HEK293 (cell line): ENCODE results near the gene LIMA1.

Experiments
- GLI2 ChIP-seq: fragments of 450-650 bp; formaldehyde crosslinking; IDR thresholded peaks from 2 replicates; pipeline ENCODE4; 2017; ENCODE audit warnings: missing biosample characterization, missing genetic modification characterization, low read depth, borderline replicate concordance
- KLF16 ChIP-seq: fragments of 450-650 bp; formaldehyde crosslinking; IDR thresholded peaks from 2 replicates; pipeline ENCODE4 v1.5.1; 2017; ENCODE audit warnings: missing biosample characterization, missing genetic modification characterization
- SP3 ChIP-seq: fragments of 450-650 bp; formaldehyde crosslinking; IDR thresholded peaks from 2 replicates; pipeline ENCODE4 v1.5.1; 2016; ENCODE audit warnings: missing biosample characterization, missing genetic modification characterization
- TCF7L2 ChIP-seq: IDR thresholded peaks from 2 replicates; pipeline ENCODE4 v1.6.1; 2011; ENCODE audit warnings: low read depth, mild to moderate bottlenecking, inconsistent platforms, low read length, moderate library complexity, borderline replicate concordance
- ZBTB21 ChIP-seq: fragments of 450-650 bp; formaldehyde crosslinking; IDR thresholded peaks from 2 replicates; pipeline ENCODE4 v1.5.1; 2017; ENCODE audit warnings: missing biosample characterization, missing genetic modification characterization
- ZNF221 ChIP-seq: fragments of 450-650 bp; formaldehyde crosslinking; IDR thresholded peaks from 2 replicates; pipeline ENCODE4 v1.5.1; 2017; ENCODE audit warnings: missing biosample characterization, missing genetic modification characterization, borderline replicate concordance
- ZNF274 ChIP-seq, 2 experiments: fragments of 200-500 bp in 1 of 2; fragments of 450-650 bp in 1 of 2; sonication (Bioruptor generic) in 1 of 2; formaldehyde crosslinking in 1 of 2; IDR thresholded peaks; 2 replicates each; pipeline versions ENCODE4 v1.5.1 to v1.6.1; 2014 to 2016; ENCODE audit warnings: borderline replicate concordance in 1 of 2, inconsistent platforms in 1 of 2, low read length in 1 of 2, missing biosample characterization in 1 of 2, missing genetic modification characterization in 1 of 2
- ZNF311 ChIP-seq: fragments of 450-650 bp; formaldehyde crosslinking; IDR thresholded peaks from 2 replicates; pipeline ENCODE4 v1.5.1; 2017; ENCODE audit warnings: missing biosample characterization, missing genetic modification characterization, borderline replicate concordance
- ZNF701 ChIP-seq: fragments of 450-650 bp; formaldehyde crosslinking; IDR thresholded peaks from 2 replicates; pipeline ENCODE4 v1.5.1; 2016; ENCODE audit warnings: missing biosample characterization, missing genetic modification characterization
- TF ChIP-seq, protein P1 (sequence below): fragments of 450-650 bp; formaldehyde crosslinking; IDR thresholded peaks from 2 replicates; pipeline ENCODE4 v1.5.1; 2016; ENCODE audit warnings: missing biosample characterization, missing genetic modification characterization

DNA sequence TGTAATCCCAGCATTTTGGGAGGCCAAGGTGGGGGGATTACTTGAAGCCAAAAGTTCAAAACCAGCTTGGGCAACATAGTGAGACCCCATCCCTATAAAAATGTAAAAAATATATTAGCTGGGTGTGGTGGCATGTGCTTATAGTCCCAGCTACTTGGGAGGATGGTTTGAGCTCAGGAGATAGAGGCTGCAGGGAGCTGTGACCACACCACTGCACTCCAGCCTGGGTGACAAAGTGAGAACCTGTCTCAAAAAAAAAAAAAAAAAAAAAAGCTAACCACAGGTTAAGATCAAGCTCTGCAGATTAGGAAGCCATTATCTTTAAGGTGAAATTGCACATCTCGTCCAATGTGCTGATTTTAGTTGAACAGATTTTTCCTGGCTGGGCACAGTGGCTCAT lies 92.5 kb downstream of the LIMA1 start:
- TF ChIP-seq GLI2 (tag by site-specific recombination) (no peak), TCF7L2 (no peak), ZNF701 (tag by site-specific recombination) (no peak), ZNF221 (tag by site-specific recombination) (no peak), KLF16 (no peak), ZNF274 (IDR thresholded peaks at IDR 0.05; ENCODE audit: low read length) (no peak), ZNF274 (tag by site-specific recombination; IDR thresholded peaks at IDR 0.05; ENCODE audit: borderline replicate concordance) (no peak), ZNF311 (tag by site-specific recombination) (no peak), SP3 (tag by site-specific recombination) (no peak), ZBTB21 (tag by site-specific recombination) (no peak)
- TF ChIP-seq, protein P1, sequence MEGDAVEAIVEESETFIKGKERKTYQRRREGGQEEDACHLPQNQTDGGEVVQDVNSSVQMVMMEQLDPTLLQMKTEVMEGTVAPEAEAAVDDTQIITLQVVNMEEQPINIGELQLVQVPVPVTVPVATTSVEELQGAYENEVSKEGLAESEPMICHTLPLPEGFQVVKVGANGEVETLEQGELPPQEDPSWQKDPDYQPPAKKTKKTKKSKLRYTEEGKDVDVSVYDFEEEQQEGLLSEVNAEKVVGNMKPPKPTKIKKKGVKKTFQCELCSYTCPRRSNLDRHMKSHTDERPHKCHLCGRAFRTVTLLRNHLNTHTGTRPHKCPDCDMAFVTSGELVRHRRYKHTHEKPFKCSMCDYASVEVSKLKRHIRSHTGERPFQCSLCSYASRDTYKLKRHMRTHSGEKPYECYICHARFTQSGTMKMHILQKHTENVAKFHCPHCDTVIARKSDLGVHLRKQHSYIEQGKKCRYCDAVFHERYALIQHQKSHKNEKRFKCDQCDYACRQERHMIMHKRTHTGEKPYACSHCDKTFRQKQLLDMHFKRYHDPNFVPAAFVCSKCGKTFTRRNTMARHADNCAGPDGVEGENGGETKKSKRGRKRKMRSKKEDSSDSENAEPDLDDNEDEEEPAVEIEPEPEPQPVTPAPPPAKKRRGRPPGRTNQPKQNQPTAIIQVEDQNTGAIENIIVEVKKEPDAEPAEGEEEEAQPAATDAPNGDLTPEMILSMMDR (tag by site-specific recombination) = no peak
